Panc1 (cell line): ENCODE data around the gene EYS. TPM values are rescaled to one million over a fixed set of nuclear protein-coding genes. Genes with fewer than 3 reads are reported as not detected.

Source experiments
- ATAC-seq: fragments of 200-7000 bp; cut with Tn5 transposase; 2 replicates; pipeline ENCODE4 v1.9.1; 2020; ENCODE audit warnings: mild to moderate bottlenecking, moderate library complexity
- BruUV-seq: library from RNA; stranded (reverse); fragments of 400-500 nt; replicated peaks from 2 replicates; lab custom pipeline; 2021; lab: Mats Ljungman, UMichigan
- CTCF ChIA-PET: fragments of 300-600 bp; sonication (Branson Sonifier 250); formaldehyde crosslinking; loops from one replicate; lab custom pipeline; 2022; ENCODE audit warnings: antibody characterized with exemption; lab: Charles Lee
- POLR2A ChIA-PET: fragments of 300-600 bp; sonication (Branson Sonifier 250); formaldehyde crosslinking; loops from one replicate; lab custom pipeline; 2022; ENCODE audit warnings: antibody characterized with exemption; lab: Charles Lee
- DNase-seq: peaks from one replicate; pipeline ENCODE4 v3.0.0-alpha.2; 2010; ENCODE audit warnings: low read depth, low spot score
- H3K27ac ChIP-seq: 2 replicates; pipeline ENCODE4 v1.5.1; 2011; ENCODE audit warnings: mild to moderate bottlenecking, low read length, inconsistent platforms
- H3K27me3 ChIP-seq: fragments of 200-500 bp; sonication (Bioruptor generic); 2 replicates; pipeline ENCODE4 v1.6.0; 2014; ENCODE audit warnings: low read length, inconsistent platforms; ENCODE audit not compliant: control insufficient read depth, insufficient read depth
- H3K36me3 ChIP-seq: fragments of 200-500 bp; sonication (Bioruptor generic); 2 replicates; pipeline ENCODE4 v1.5.1; 2014; ENCODE audit warnings: inconsistent platforms, mild to moderate bottlenecking, low read length, moderate library complexity; ENCODE audit not compliant: control insufficient read depth, insufficient read depth
- H3K4me1 ChIP-seq: 2 replicates; pipeline ENCODE4 v1.5.1; 2011; ENCODE audit warnings: inconsistent platforms, mild to moderate bottlenecking, low read length, moderate library complexity; ENCODE audit not compliant: control insufficient read depth, insufficient read depth
- H3K4me3 ChIP-seq, 2 experiments: 2 replicates each; pipeline ENCODE4 v1.5.1; 2011 to 2012; ENCODE audit warnings: low read depth in 2 of 2, low read length in 2 of 2, mild to moderate bottlenecking in 2 of 2, inconsistent platforms in 1 of 2, moderate library complexity in 1 of 2
- H3K9me3 ChIP-seq: fragments of 200-500 bp; sonication (Bioruptor generic); 2 replicates; pipeline ENCODE4 v1.5.1; 2014; ENCODE audit warnings: low read depth, mild to moderate bottlenecking, inconsistent platforms, low read length, moderate library complexity; ENCODE audit not compliant: control insufficient read depth, insufficient read depth
- CTCF ChIP-seq: fragments of 450-650 bp; IDR thresholded peaks from 2 replicates; pipeline ENCODE4 v1.5.1; 2017; ENCODE audit warnings: mild to moderate bottlenecking
- POLR2AphosphoS5 ChIP-seq: IDR thresholded peaks from 2 replicates; pipeline ENCODE4 v1.6.1; 2012; ENCODE audit warnings: mild to moderate bottlenecking, low read depth, low read length, moderate library complexity
- REST ChIP-seq, 2 experiments: IDR thresholded peaks; 2 replicates each; pipeline ENCODE4 v1.6.1; 2011 to 2012; ENCODE audit warnings: low read depth in 2 of 2, control low read depth in 1 of 2, low read length in 1 of 2, mild to moderate bottlenecking in 1 of 2, moderate library complexity in 1 of 2; ENCODE audit not compliant: insufficient read depth in 1 of 2
- SIN3A ChIP-seq: IDR thresholded peaks from 2 replicates; pipeline ENCODE4 v1.6.1; 2012; ENCODE audit warnings: low read depth, mild to moderate bottlenecking, low read length, moderate library complexity, borderline replicate concordance; ENCODE audit not compliant: insufficient read depth
- TCF7L2 ChIP-seq: IDR thresholded peaks from 2 replicates; pipeline ENCODE4 v1.6.1; 2011; ENCODE audit warnings: mild to moderate bottlenecking, low read depth, low read length, inconsistent platforms
- in situ Hi-C: cut with HindIII; loops from 2 replicates; pipeline ENCODE4 v1.10.0; 2016; ENCODE audit warnings: low sequenced_read_pairs, low pct_unique_long_range_greater_than_20kb
- intact Hi-C: fragments of 100-400 bp; cut with micrococcal nuclease; formaldehyde crosslinking; loops from one replicate; pipeline ENCODE4 v1.10.0; 2022; ENCODE audit not compliant: unreplicated experiment
- total RNA-seq: library from RNA; stranded (reverse); gene quantifications from one replicate; pipeline ENCODE4 v1.2.1, GENCODE V29; 2021; ENCODE audit not compliant: unreplicated experiment

The EYS gene
- total RNA-seq, 1 experiment from 2014 or later, result not detected

GRCh38 chr6:64861039-64861651 lies 845.9 kb downstream of the EYS start:
- H3K27me3 ChIP-seq, result no peaks in the 10 kb centered on the region
- H3K36me3 ChIP-seq, result no peaks in the 10 kb centered on the region
- H3K4me3 ChIP-seq, result no peak overlapping the region
- no TSS peak for BruUV-seq
- H3K27ac ChIP-seq, result no peak overlapping the region
- intact Hi-C loops (no loop called here), in situ Hi-C loops (no loop called here)
- CTCF ChIA-PET, result no interaction called here
- H3K4me1 ChIP-seq, result no peaks in the 10 kb centered on the region
- POLR2A ChIA-PET, result no interaction called here
- DNase-seq (no peak), ATAC-seq (no peak)
- TF ChIP-seq POLR2AphosphoS5 (no peak), SIN3A (no peak), CTCF (no peak), REST (IDR thresholded peaks at IDR 0.05; ENCODE audit: insufficient read depth in 1 of 2, low read depth in 2 of 2, low read length in 1 of 2) (no peak), TCF7L2 (no peak)
- no peaks in the 10 kb centered on the region for H3K9me3 ChIP-seq

GRCh38 chr6:64860203-64860602 lies 846.8 kb downstream of the EYS start:
- ChIA-PET CTCF (no interaction called here), POLR2A (no interaction called here)
- DNase-seq (no peak), ATAC-seq (no peak)
- no peaks in the 10 kb centered on the region for H3K27me3 ChIP-seq
- TF ChIP-seq POLR2AphosphoS5 (no peak), TCF7L2 (no peak), CTCF (no peak), REST (IDR thresholded peaks at IDR 0.05; ENCODE audit: insufficient read depth in 1 of 2, low read depth in 2 of 2, low read length in 1 of 2) (no peak)
- intact Hi-C loops, result no loop called here
- in situ Hi-C loops, result no loop called here
- H3K9me3 ChIP-seq, result no peaks in the 10 kb centered on the region
- no peak overlapping the region for H3K4me3 ChIP-seq
- no peaks in the 10 kb centered on the region for H3K4me1 ChIP-seq
- no TSS peak for BruUV-seq
- no peak overlapping the region for H3K27ac ChIP-seq
- no peaks in the 10 kb centered on the region for H3K36me3 ChIP-seq
